Mesothelial cell of epicardium (in vitro differentiated cells): ENCODE results near the gene GSTM4. TPM values are rescaled to one million over a fixed set of nuclear protein-coding genes. Genes with fewer than 3 reads are reported as not detected.
"Not testable (repeated sequence)": the region's sequence is repeated elsewhere in the genome, so short reads cannot be mapped to it uniquely, and the experiment has no call there.

Experiments
- DNase-seq, 2 experiments: peaks; one replicate each; pipeline ENCODE4 v3.0.0; 2021; ENCODE audit warnings: low spot score in 2 of 2; ENCODE audit not compliant: unreplicated experiment in 2 of 2
- H3K27ac Mint-ChIP-seq: 2 replicates; pipeline ENCODE4 v1.8.0; 2021; ENCODE audit warnings: mixed read lengths
- H3K27me3 Mint-ChIP-seq: 2 replicates; pipeline ENCODE4 v1.8.0; 2021; ENCODE audit warnings: low read depth, mixed read lengths
- H3K36me3 Mint-ChIP-seq: 2 replicates; pipeline ENCODE4 v1.8.0; 2021; ENCODE audit warnings: mixed read lengths
- H3K4me1 Mint-ChIP-seq: 2 replicates; pipeline ENCODE4 v1.8.0; 2021; ENCODE audit warnings: mixed read lengths
- H3K4me3 Mint-ChIP-seq: 2 replicates; pipeline ENCODE4 v1.8.0; 2021; ENCODE audit warnings: mild to moderate bottlenecking, moderate library complexity, mixed read lengths
- H3K9me3 Mint-ChIP-seq: 2 replicates; pipeline ENCODE4 v1.8.0; 2021; ENCODE audit warnings: mixed read lengths
- CTCF ChIP-seq: fragments of 200-600 bp; sonication (generic); IDR thresholded peaks from one replicate; pipeline ENCODE4 v1.5.0; 2021; ENCODE audit warnings: antibody characterized with exemption; ENCODE audit not compliant: unreplicated experiment
- total RNA-seq: library from RNA; stranded (reverse); gene quantifications from 3 replicates; pipeline ENCODE4 v1.2.1, GENCODE V29; 2021

Gene GSTM4
- total RNA-seq, 1 donor from 2014 or later: 23.7 TPM

GRCh38 chr1:109657395-109657794 is 1.5 kb downstream of the GSTM4 start:
- Mint-ChIP-seq H3K27me3 (peaks cover 15% of the 10 kb centered on the region), H3K27ac (no peak overlapping the region), H3K9me3 (no peaks in the 10 kb centered on the region), H3K36me3 (peaks cover 4% of the 10 kb centered on the region), H3K4me3 (peak overlapping the region; percentile 22), H3K4me1 (peaks cover 37% of the 10 kb centered on the region)
- no peak for TF ChIP-seq CTCF
- no peak for DNase-seq

DNA sequence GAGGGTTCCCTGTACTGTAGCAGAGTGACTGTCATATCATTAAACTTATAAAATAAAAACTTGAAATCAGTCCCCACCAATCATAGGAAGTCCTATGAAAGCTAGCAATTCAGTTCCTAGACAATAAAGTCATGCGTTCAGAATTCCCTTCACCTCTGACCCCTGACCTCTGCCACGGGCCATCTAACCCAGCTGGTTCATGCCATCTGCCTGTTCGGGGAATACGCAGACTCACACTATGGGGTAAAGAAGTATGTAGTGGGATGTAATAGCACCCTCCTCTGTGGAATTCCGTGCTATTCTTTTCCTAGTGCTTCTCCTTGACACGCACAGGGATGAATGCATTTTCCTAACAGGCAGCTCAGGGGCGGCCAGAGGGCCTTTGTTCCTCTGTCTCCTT is 2.1 kb downstream of the GSTM4 start:
- TF ChIP-seq CTCF: no peak
- Mint-ChIP-seq H3K4me1 (peaks cover 37% of the 10 kb centered on the region), H3K27me3 (peaks cover 13% of the 10 kb centered on the region), H3K9me3 (no peaks in the 10 kb centered on the region), H3K36me3 (peaks cover 5% of the 10 kb centered on the region), H3K4me3 (no peak overlapping the region), H3K27ac (no peak overlapping the region)
- DNase-seq: no peak

- Mint-ChIP-seq H3K36me3 (peaks cover 5% of the 10 kb centered on the region), H3K4me3 (no peak overlapping the region), H3K9me3 (no peaks in the 10 kb centered on the region), H3K27me3 (peaks cover 7% of the 10 kb centered on the region), H3K4me1 (peaks cover 31% of the 10 kb centered on the region), H3K27ac (peak overlapping the region; percentile 81)
- TF ChIP-seq CTCF: no peak
- DNase-seq: no peak
Measured at GRCh38 chr1:109658533-109659042, 2.7 kb downstream of the GSTM4 start.

- H3K4me1 Mint-ChIP-seq: peaks cover 30% of the 10 kb centered on the region
- DNase-seq: no peak
- peaks cover 5% of the 10 kb centered on the region for H3K36me3 Mint-ChIP-seq
- peaks cover 4% of the 10 kb centered on the region for H3K27me3 Mint-ChIP-seq
- H3K9me3 Mint-ChIP-seq: no peaks in the 10 kb centered on the region
- H3K4me3 Mint-ChIP-seq: no peak overlapping the region
- peak overlapping the region; percentile 81 for H3K27ac Mint-ChIP-seq
- TF ChIP-seq CTCF: no peak
Measured at GRCh38 chr1:109659145-109659544, 3.2 kb downstream of the GSTM4 start.

GRCh38 chr1:109659997-109660690 is 4.2 kb downstream of the GSTM4 start:
- Mint-ChIP-seq H3K4me3 (no peak overlapping the region), H3K4me1 (peaks cover 23% of the 10 kb centered on the region), H3K27me3 (no peaks in the 10 kb centered on the region), H3K36me3 (peaks cover 5% of the 10 kb centered on the region), H3K27ac (no peak overlapping the region), H3K9me3 (no peaks in the 10 kb centered on the region)
- no peak for TF ChIP-seq CTCF
- no peak for DNase-seq

- H3K36me3 Mint-ChIP-seq, H3K27me3 Mint-ChIP-seq, H3K4me3 Mint-ChIP-seq, H3K9me3 Mint-ChIP-seq, DNase-seq, H3K27ac Mint-ChIP-seq: not testable (repeated sequence)
- H3K4me1 Mint-ChIP-seq: peaks cover 18% of the 10 kb centered on the region
Measured at GRCh38 chr1:109660691-109661026, 4.8 kb downstream of the GSTM4 start.
